Transverse colon (tissue), 4 donors: ENCODE data around the gene DESI2.

Source experiments
- CTCF ChIP-seq, 5 experiments: fragments of 200-600 bp in 3 of 5; fragments of 450-650 bp in 2 of 5; sonication (generic) in 3 of 5; IDR thresholded peaks; 1 replicate in 2 of 5; 2 replicates in 3 of 5; pipeline ENCODE4 v1.5.1; 2016 to 2017; ENCODE audit warnings: antibody characterized with exemption in 5 of 5, inconsistent platforms in 3 of 5, mild to moderate bottlenecking in 2 of 5, moderate library complexity in 1 of 5
- EP300 ChIP-seq: sonication (generic); formaldehyde crosslinking; IDR thresholded peaks from one replicate; pipeline ENCODE4 v1.6.1; 2017; ENCODE audit warnings: antibody characterized with exemption, low read depth
- POLR2A ChIP-seq: fragments of 450-650 bp; IDR thresholded peaks from one replicate; pipeline ENCODE4 v1.6.1; 2016; ENCODE audit warnings: antibody characterized with exemption, mild to moderate bottlenecking, moderate library complexity
- POLR2AphosphoS5 ChIP-seq, 3 donors: sonication (generic); formaldehyde crosslinking; IDR thresholded peaks; one replicate each; pipeline ENCODE4 v1.6.1; 2016; ENCODE audit warnings: antibody characterized with exemption in 3 of 3

DNA sequence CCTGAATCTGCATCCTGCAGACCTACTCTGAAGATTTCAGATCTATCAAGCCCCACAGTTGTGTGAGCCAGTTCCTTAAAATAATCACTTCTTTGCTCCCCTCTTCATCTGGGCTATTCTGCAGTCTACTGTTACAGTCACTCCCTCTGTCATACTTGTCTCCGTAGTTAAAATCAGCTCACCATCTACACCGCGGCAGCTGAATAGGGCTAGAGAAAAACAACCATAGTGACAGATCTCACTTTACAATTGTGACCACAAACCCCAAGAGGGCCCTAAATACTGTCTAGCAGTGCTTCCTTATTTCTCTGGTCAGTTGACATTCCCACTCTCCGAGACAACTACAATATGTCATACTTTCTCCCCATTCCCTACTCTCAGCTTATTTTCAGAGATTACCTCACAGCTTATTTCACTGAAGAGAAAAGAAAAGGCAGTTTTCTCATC lies 12.9 kb downstream of the DESI2 start:
- TF ChIP-seq CTCF (IDR thresholded peaks at IDR 0.05) (no peak), EP300 (no peak), POLR2A (no peak), POLR2AphosphoS5 (IDR thresholded peaks at IDR 0.05) (no peak)
